Neutrophil (primary cell): ENCODE results near the gene TCF12.

Experiments
- H3K27ac ChIP-seq: fragments of 200-600 bp; sonication (generic); 2 replicates; pipeline ENCODE4 v1.5.1; 2016; ENCODE audit warnings: mild to moderate bottlenecking, moderate library complexity
- H3K27me3 ChIP-seq: fragments of 200-600 bp; sonication (generic); 2 replicates; pipeline ENCODE4 v1.6.0; 2016; ENCODE audit warnings: mild to moderate bottlenecking
- H3K36me3 ChIP-seq: fragments of 200-600 bp; sonication (generic); 2 replicates; pipeline ENCODE4 v1.5.1; 2017
- H3K4me1 ChIP-seq, 2 experiments: fragments of 200-600 bp in 1 of 2; sonication (generic) in 1 of 2; 1 replicate in 1 of 2; 2 replicates in 1 of 2; pipeline versions ENCODE4 v1.5.1 to v1.6.1; 2013 to 2016; ENCODE audit warnings: low read depth in 1 of 2, low read length in 1 of 2, mild to moderate bottlenecking in 1 of 2, moderate library complexity in 1 of 2; ENCODE audit not compliant: control insufficient read depth in 1 of 2, insufficient read depth in 1 of 2
- H3K4me3 ChIP-seq, 2 experiments: fragments of 200-600 bp in 1 of 2; sonication (generic) in 1 of 2; 1 replicate in 1 of 2; 2 replicates in 1 of 2; pipeline ENCODE4 v1.5.1; 2013 to 2016; ENCODE audit warnings: low read depth in 1 of 2, low read length in 1 of 2, mild to moderate bottlenecking in 1 of 2, moderate library complexity in 1 of 2
- H3K9me3 ChIP-seq: fragments of 200-600 bp; sonication (generic); 2 replicates; pipeline ENCODE4 v1.5.1; 2016
- TF ChIP-seq, protein P1 (sequence below): fragments of 200-600 bp; sonication (generic); IDR thresholded peaks from 2 replicates; pipeline ENCODE4 v1.5.1; 2016; ENCODE audit warnings: antibody characterized with exemption

TCF12 gene

DNA sequence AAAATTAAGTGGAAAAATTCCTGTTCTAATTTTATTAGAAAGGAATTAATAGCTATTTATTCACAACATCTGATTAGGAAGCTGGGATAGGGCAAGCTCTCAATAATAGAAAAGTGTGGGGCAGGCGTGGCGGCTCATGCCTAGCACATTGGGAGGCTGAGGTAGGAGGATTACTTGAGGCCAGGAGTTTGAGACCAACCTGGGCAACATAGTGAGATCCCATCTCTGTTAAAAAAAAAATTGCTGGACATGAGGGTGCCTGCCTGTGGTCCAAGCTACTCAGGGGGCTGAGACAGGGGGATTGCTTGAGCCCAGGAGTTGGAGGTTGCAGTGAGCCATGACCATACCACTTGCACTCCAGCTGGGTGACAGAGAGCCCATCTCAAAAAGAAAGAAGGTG lies 119.6 kb downstream of the TCF12 start:
- no peaks in the 10 kb centered on the region for H3K9me3 ChIP-seq
- H3K27ac ChIP-seq, result no peak overlapping the region
- no peak overlapping the region for H3K4me3 ChIP-seq
- no peaks in the 10 kb centered on the region for H3K27me3 ChIP-seq
- TF ChIP-seq, protein P1, sequence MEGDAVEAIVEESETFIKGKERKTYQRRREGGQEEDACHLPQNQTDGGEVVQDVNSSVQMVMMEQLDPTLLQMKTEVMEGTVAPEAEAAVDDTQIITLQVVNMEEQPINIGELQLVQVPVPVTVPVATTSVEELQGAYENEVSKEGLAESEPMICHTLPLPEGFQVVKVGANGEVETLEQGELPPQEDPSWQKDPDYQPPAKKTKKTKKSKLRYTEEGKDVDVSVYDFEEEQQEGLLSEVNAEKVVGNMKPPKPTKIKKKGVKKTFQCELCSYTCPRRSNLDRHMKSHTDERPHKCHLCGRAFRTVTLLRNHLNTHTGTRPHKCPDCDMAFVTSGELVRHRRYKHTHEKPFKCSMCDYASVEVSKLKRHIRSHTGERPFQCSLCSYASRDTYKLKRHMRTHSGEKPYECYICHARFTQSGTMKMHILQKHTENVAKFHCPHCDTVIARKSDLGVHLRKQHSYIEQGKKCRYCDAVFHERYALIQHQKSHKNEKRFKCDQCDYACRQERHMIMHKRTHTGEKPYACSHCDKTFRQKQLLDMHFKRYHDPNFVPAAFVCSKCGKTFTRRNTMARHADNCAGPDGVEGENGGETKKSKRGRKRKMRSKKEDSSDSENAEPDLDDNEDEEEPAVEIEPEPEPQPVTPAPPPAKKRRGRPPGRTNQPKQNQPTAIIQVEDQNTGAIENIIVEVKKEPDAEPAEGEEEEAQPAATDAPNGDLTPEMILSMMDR, result no peak
- no peaks in the 10 kb centered on the region for H3K36me3 ChIP-seq
- H3K4me1 ChIP-seq, result no peaks in the 10 kb centered on the region

DNA sequence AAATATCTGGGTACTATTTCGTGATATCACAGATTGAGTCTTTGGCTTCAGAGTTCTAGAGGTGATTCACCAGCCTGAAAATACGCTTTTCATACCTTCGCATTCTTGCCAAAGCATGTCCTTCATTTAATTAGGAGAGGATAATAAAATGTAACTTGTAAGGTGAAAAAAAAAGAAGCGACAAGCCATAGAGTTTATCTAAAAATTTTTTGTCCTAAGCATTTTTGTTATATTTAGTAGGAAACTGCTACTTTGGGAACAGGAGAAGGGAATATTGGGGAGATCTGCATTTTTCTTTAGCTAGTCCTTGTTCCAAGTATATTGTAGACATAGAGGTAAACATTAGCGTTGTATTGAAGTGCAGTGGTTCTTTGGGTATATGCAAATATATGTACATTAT lies 120.1 kb downstream of the TCF12 start:
- Histone ChIP-seq H3K4me1 (no peaks in the 10 kb centered on the region), H3K9me3 (no peaks in the 10 kb centered on the region), H3K36me3 (no peaks in the 10 kb centered on the region), H3K27me3 (no peaks in the 10 kb centered on the region), H3K27ac (no peak overlapping the region), H3K4me3 (no peak overlapping the region)
- TF ChIP-seq, protein P1, result no peak

DNA sequence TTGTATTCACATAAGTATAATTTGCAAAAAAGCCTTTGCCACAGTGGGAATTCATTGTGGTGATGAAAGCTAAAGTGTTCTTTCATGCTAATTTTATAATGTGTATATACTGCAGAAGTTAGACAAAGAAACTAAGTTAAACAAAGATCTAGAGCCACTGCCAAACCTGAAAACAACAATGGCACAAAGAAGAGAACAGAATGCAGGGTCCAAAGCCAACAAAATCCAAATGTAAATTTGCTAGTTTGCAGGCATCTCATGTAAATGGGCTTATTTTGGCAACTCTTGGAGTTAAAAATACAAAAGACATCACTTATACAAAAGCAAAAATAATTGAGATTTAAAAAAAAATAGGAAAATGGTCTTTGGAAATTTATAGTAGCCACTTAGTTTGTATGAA lies 123.0 kb downstream of the TCF12 start:
- Histone ChIP-seq H3K27me3 (no peaks in the 10 kb centered on the region), H3K27ac (no peak overlapping the region), H3K36me3 (no peaks in the 10 kb centered on the region), H3K9me3 (no peaks in the 10 kb centered on the region), H3K4me1 (no peaks in the 10 kb centered on the region), H3K4me3 (no peak overlapping the region)
- TF ChIP-seq, protein P1, result no peak

DNA sequence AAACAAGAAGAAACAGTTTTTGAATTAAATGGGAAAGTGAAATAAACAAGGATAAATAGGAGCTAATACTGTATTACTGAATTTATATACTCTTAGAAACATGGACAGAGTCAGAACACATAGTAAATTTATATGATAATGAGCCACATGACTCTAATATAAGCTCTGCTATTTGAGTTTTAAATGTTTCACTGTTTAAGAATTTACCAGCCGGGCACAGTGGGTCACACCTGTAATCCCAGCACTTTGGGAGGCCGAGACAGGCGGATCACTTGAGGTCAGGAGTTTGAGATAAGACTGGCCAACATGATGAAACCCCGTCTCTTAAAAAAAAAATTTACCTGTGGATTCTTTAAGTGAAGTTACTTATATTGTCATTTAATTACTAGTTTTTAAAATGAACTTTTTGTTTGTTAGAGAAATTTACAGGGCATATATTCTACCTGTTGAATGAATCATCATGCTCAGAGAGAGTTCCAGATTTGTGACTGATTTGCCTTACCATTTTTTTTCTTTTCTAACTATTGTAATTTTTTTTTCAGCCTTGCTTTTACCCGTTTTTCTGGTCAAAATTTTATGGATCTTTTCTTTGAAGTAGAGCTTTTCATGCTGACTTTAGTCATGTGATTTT lies 125.7 kb downstream of the TCF12 start:
- H3K4me1 ChIP-seq, result no peaks in the 10 kb centered on the region
- no peaks in the 10 kb centered on the region for H3K27me3 ChIP-seq
- H3K27ac ChIP-seq, result no peak overlapping the region
- H3K36me3 ChIP-seq, result no peaks in the 10 kb centered on the region
- H3K4me3 ChIP-seq, result no peak overlapping the region
- TF ChIP-seq, protein P1, result no peak
- no peaks in the 10 kb centered on the region for H3K9me3 ChIP-seq

DNA sequence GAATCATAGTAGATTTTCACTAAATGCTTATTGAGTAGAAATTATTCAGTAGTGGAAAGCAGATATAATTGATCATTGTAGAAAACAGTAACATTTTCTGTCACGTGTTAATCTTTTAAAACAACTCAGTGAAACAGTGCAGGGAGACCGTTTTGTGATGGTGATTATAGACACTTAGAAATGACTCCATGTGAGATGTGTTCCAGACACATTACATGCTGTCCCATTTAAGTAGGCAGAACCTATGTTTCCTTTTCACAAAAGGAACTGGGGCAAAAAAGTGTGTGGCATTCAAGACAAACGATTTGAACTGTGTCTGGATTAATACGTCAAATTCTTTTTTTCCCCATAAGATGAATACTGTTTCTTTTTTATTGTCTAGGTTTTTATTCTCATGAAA lies 126.5 kb downstream of the TCF12 start:
- Histone ChIP-seq H3K4me1 (no peaks in the 10 kb centered on the region), H3K27ac (no peak overlapping the region), H3K4me3 (no peak overlapping the region), H3K27me3 (no peaks in the 10 kb centered on the region), H3K9me3 (no peaks in the 10 kb centered on the region), H3K36me3 (no peaks in the 10 kb centered on the region)
- TF ChIP-seq, protein P1, result no peak
